Stimulated activated CD4-positive, alpha-beta T cell treated with anti-CD3 and anti-CD28 coated beads, TNF-alpha, amount 100 ng/mL, for 48 hours (primary cell): ENCODE results near the gene OR51E1.

ENCODE experiments used
- DNase-seq, 3 donors: peaks; one replicate each; pipeline ENCODE4 v3.0.0-alpha.2; 2020; ENCODE audit warnings: low read depth in 3 of 3

Gene OR51E1

GRCh38 chr11:4647766-4648165 is 4.0 kb downstream of the OR51E1 start:
- DNase-seq, result no peak

- DNase-seq, result no peak
Observed at GRCh38 chr11:4654635-4655369, 11.0 kb downstream of the OR51E1 start.

GRCh38 chr11:4658629-4659445 is 15.1 kb downstream of the OR51E1 start:
- DNase-seq, result no peak

GRCh38 chr11:4662876-4663275 is 19.1 kb downstream of the OR51E1 start:
- no peak for DNase-seq

GRCh38 chr11:4664183-4664582 is 20.4 kb downstream of the OR51E1 start:
- DNase-seq, result no peak

- no peak for DNase-seq
Observed at GRCh38 chr11:4664786-4665185, 21.0 kb downstream of the OR51E1 start.

GRCh38 chr11:4665424-4665823 is 21.6 kb downstream of the OR51E1 start:
- DNase-seq, result no peak

GRCh38 chr11:4671741-4672140 is 28.0 kb downstream of the OR51E1 start:
- no peak for DNase-seq

GRCh38 chr11:4672470-4672869 is 28.7 kb downstream of the OR51E1 start:
- no peak for DNase-seq

- no peak for DNase-seq
Observed at GRCh38 chr11:4673781-4674180, 30.0 kb downstream of the OR51E1 start.

- DNase-seq, result no peak
Observed at GRCh38 chr11:4677948-4678347, 34.2 kb downstream of the OR51E1 start.

- no peak for DNase-seq
Observed at GRCh38 chr11:4680341-4680740, 36.6 kb downstream of the OR51E1 start.

- DNase-seq, result no peak
Observed at GRCh38 chr11:4682623-4683419, 39.0 kb downstream of the OR51E1 start.

GRCh38 chr11:4684631-4685285 is 41.0 kb downstream of the OR51E1 start:
- DNase-seq, result no peak

GRCh38 chr11:4695442-4695841 is 51.7 kb downstream of the OR51E1 start:
- no peak for DNase-seq

- no peak for DNase-seq
Observed at GRCh38 chr11:4697585-4697984, 53.8 kb downstream of the OR51E1 start, which contains the start of gene OR51E2. Gene OR51E2 (minus strand): TSS chr11:4697853. CDS start chr11:4682711, 15,142 bp downstream.

GRCh38 chr11:4699697-4700435 is 56.1 kb downstream of the OR51E1 start:
- no peak for DNase-seq

- DNase-seq, result no peak
Observed at GRCh38 chr11:4700436-4700820, 56.6 kb downstream of the OR51E1 start.

GRCh38 chr11:4704054-4704789 is 60.4 kb downstream of the OR51E1 start, which contains the start of gene MMP26:
Gene MMP26 (plus strand): TSS chr11:4704784.
- DNase-seq, result no peak

GRCh38 chr11:4704790-4705334 is 61.1 kb downstream of the OR51E1 start:
- DNase-seq, result no peak
